ENCODE measurements around the gene TENM4. TPM values are rescaled to one million over a fixed set of nuclear protein-coding genes. Genes with fewer than 3 reads are reported as not detected.

TENM4 gene
- total RNA-seq, 1 donor from 2014 or later = 2.9 TPM

GRCh38 chr11:79110321-79110720 is 330.5 kb downstream of the TENM4 start:
- DNase-seq = no peak

- no peak for DNase-seq
Observed at GRCh38 chr11:79108851-79109250, 332.0 kb downstream of the TENM4 start.

DNA sequence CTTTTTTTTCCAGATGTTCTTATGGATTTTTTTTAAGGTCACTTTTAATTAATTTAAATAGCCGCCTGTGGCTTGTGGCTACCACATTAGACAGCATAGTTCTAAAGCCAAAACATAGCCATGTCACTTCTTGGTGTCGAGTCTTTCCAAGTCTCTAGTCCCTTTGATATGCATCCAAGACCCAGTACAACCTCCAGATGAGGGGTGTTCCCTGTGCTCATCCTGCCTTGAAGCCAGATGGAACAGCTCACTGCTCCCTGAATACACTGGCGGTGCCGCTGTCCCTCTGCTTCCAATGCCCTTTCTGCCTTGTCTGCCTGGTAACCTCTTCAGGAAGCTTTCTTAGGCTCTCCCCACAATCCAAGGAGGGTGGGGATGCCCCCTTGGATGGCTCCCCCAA is 338.0 kb downstream of the TENM4 start:
- no peak for DNase-seq

DNA sequence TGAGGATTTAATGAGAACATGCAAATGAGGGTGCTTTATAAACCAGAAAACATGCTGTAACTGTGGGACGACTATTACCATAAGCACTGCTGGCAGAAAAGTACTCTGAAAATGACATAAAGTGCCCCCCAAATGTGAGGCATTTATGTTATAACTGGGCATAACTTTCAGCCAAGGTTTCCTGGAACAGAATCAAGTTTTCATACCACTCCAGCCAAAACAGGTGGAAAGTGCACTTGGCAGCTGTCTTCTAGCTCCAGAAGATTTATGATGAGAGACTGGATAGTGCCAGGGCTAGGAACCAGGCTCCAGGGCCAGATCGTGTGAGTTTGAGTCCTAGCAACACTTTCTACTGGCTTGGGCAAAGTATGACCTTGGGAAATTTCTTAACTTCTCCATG is 339.2 kb downstream of the TENM4 start:
- no peak for DNase-seq

DNA sequence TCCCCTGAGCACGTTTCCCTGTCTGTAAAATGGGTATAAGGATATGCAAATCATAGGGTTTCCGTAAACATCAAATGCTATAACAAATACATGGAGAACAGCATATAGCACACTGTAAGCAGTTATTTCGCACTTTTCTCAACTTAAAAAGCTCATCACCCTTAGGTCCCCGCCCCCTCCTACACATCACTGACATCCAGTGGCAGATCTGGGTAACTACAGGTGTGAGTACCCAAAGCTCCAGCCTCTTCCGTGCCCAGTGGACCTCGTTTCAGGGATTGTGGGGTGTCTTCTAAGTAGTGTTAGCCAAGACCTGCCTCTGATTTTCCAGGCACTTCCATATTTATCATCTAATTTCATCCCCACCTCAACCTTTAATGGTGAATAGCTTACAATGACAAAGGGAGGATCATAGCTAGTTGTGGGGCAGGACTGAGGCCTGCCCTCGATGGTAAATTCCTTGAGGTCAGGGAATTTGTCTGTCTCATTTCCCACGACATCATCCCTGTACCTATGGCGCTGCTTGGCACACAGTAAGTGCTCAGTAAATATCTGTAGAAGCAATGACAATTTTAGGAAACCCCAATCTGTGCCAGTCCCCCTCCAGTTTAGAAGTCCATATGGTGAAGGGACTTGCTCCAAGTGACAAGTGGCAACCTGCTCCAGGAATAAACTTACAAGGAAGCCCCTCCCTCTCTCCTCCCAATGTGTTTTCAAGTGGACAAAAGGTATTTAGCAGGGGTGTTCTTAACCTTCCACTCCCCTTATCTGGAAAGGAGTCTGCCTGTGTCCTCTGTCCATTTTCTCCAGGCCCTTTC is 340.5 kb downstream of the TENM4 start:
- peak; percentile 70 for DNase-seq

- DNase-seq = no peak
Observed at GRCh38 chr11:79098146-79098545, 342.7 kb downstream of the TENM4 start.

GRCh38 chr11:79097246-79097875 is 343.5 kb downstream of the TENM4 start:
- no peak for DNase-seq

DNA sequence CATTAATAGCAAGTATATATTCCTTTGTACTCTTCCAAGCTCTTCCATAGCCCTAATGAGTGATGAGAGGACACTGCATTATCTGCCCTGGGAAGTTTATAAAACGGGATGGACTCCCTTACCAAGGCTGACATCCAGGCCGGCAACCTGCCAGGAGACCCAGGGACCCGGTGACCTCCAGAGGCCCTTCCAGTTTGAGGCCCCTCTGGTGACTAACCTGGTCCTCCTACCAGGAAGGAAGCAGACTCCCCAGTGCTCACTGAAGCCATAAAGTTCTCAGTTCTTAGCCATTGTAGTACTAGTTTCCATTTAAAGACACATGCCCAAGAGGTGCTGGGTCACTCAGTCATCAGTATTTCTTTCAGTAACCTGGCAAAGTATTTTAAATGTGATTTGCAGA is 345.4 kb downstream of the TENM4 start:
- peak; percentile 15 for DNase-seq

GRCh38 chr11:79094616-79095015 is 346.2 kb downstream of the TENM4 start:
- DNase-seq = no peak

GRCh38 chr11:79092791-79093353 is 348.0 kb downstream of the TENM4 start:
- peak; percentile 28 for DNase-seq

GRCh38 chr11:79090191-79090705 is 350.6 kb downstream of the TENM4 start:
- DNase-seq = no peak

DNA sequence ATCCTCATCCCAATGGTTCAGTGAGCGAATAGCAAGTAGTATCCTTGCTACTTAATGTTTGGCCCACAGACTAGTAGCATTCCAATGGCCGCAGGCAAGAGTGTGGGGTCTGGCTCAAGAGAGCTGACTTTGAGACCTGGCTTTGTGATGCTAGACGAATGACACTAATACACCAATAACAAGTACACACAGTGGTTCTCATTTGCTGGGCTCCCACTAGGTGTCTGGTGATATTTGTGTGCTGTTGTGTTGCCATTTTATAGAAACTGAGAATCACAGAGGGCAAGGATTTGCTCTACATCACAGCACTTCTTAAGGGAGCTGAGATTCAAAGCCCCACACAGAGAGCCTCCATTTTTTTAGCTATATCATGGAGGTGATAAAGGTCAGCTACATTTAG is 351.2 kb downstream of the TENM4 start:
- DNase-seq = no peak

DNA sequence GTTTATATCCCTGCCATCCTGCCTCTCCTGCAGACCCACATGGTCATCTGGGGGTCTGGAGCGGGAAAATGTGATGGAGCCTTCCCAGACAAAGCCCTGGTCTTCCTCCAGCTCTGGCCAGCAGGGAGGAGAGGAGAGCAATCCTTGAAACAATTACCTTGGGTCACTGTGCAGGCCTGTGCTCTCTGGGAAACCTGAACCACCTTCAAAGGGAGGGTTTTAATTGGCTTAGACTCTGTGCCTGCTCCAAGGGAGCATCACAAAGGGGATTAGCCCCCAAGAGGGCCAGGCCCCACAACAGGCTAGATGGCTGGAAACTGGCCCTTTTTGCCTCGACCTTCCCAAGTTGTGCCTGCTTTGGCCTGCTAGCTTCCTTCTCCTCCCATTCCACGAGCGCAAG is 351.9 kb downstream of the TENM4 start:
- DNase-seq = no peak

- DNase-seq = no peak
Observed at GRCh38 chr11:79087961-79088318, 352.9 kb downstream of the TENM4 start.

- DNase-seq = peak; percentile 33
Observed at GRCh38 chr11:79087238-79087960, 353.4 kb downstream of the TENM4 start.

GRCh38 chr11:79086056-79086455 is 354.8 kb downstream of the TENM4 start:
- DNase-seq = no peak

DNA sequence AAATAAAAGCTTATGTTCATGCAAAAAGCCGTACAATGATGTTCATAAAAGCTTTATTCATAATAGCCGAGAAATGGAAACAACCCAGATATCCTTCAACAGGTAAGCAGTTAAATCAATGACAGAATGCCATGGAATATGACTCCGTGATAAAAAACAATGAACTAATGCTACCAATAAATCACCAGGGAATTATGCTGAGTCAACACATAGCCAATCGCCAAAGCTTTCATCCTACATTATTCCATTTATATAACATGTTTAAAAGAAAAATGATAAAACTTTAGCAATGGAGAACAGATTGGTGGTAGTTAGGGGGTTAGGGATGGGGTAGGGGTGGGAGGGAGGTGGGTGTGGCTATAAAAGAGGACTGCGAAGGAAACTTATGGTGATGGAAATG is 356.4 kb downstream of the TENM4 start:
- no peak for DNase-seq

DNA sequence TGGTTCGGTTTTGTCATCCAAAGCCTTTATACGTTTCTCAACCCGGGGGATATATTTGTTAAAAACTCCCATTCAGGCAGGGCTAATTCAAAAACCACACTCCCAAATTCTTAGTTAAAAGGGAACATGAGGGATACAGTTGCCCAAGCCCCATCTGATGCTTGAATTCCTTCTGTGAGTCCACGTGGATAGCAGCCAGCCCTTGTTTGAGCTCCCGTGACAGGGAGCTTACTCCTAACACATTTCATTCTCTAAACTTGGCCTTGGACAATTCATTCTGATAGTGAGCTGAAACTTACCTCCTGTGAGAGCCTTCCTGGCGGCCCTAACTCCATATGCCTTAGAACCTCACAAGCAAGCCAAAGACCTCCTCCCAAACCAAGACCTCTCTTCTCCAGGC is 357.5 kb downstream of the TENM4 start:
- DNase-seq = no peak

GRCh38 chr11:79082907-79083306 is 357.9 kb downstream of the TENM4 start:
- no peak for DNase-seq

GRCh38 chr11:79082280-79082679 is 358.6 kb downstream of the TENM4 start:
- DNase-seq = no peak

DNA sequence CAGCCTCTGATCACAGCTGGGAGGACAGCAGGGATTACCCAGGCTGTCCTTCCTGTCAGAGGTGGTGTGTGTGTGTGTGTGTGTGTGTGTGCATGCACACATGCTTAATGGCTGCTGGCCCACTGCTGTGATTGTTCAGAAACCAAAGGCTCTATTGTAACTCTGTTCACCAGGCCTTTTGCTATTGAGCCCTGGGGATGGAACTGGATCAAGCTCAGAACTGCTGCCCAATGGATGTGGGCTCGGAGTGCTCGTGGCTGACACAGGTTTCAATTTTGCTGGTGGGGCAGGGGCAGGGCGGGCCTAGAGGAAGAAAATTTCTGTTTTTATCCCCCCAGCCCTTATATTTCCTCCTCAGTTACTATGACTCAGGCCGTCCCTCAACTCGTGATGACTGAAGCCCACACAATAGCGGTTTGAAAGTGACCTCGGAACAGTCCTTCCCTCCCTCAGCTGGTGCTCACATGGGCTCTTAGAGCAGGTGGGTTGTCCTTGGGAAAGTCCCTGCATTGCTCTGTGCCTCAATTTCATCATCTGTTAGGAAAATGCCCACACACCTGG is 359.3 kb downstream of the TENM4 start:
- peak; percentile 59 for DNase-seq

DNA sequence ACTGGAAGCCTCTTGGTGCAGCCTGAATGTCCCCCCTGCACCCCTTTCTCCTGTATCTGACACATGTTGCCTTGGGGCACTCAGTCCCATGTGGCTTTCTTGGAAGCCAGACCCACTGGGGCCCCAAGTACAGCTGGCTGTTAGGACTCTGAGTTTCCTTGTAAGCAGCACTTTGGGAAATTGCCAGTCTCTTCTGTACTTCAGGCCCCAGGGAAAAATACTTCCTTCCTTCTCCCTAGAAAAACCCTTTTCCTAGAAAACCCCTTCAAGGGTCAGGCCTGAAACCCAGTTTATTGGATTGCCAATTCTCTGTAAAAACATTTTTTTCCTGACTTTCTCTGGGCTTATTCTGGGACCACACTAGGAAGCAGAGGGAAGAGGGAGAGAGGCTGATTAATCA is 360.3 kb downstream of the TENM4 start:
- DNase-seq = no peak

DNA sequence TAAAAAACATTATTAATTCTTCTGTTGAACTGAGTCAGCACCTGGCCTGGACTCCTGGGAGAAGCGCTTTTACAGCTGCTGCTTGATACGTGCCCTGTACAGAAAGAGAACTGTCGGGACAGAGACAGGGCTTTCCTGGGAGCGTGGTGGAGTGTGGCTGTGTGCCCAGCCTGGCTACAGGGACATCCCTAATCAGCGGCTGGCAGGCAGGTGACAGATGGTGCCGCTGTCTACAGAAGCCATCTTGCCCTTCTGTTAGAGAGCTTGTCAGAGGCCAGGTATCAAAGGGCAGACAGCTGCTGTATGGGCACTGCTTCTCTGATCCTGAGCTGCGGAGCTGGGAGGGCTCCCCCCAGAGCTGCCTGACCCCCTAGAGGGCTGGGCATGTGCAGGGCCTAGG is 361.8 kb downstream of the TENM4 start:
- DNase-seq = no peak

Measured in dermis blood vessel endothelial cell (primary cell).